GM12865 (cell line): ENCODE measurements around the gene EBF3.

Experiments
- DNase-seq: peaks from one replicate; pipeline ENCODE4 v3.0.0; 2010; ENCODE audit warnings: low read depth
- H3K4me3 ChIP-seq: 2 replicates; pipeline ENCODE4 v1.5.1; 2011; ENCODE audit warnings: mild to moderate bottlenecking, low read depth, low read length, control low read depth
- TF ChIP-seq, protein P1 (sequence below): IDR thresholded peaks from 2 replicates; pipeline ENCODE4 v1.5.1; 2011; ENCODE audit warnings: low read length, control low read depth, low read depth, inconsistent platforms; ENCODE audit not compliant: insufficient read depth; ENCODE audit errors: missing control alignments

The EBF3 gene

DNA sequence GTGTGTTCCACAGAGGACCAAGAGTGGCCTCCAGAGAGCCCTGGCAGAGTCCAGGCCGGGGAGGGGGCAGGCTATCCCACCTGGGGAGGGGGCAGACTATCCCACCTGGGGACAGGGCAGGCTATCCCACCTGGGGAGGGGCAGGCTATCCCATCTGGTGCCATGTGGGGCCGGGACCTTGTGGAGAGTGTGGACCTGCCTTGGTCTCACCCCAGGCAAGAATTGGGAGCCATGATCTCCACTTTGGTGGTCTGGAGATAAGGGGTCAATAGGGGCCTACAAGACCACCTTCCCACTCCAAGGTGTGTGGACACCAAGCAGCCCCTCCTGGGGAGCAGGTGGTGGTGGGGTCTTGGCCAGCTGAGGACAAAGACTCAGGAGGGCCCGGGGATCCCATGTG lies 138.2 kb downstream of the EBF3 start:
- TF ChIP-seq, protein P1, sequence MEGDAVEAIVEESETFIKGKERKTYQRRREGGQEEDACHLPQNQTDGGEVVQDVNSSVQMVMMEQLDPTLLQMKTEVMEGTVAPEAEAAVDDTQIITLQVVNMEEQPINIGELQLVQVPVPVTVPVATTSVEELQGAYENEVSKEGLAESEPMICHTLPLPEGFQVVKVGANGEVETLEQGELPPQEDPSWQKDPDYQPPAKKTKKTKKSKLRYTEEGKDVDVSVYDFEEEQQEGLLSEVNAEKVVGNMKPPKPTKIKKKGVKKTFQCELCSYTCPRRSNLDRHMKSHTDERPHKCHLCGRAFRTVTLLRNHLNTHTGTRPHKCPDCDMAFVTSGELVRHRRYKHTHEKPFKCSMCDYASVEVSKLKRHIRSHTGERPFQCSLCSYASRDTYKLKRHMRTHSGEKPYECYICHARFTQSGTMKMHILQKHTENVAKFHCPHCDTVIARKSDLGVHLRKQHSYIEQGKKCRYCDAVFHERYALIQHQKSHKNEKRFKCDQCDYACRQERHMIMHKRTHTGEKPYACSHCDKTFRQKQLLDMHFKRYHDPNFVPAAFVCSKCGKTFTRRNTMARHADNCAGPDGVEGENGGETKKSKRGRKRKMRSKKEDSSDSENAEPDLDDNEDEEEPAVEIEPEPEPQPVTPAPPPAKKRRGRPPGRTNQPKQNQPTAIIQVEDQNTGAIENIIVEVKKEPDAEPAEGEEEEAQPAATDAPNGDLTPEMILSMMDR, result no peak
- no peak for DNase-seq

DNA sequence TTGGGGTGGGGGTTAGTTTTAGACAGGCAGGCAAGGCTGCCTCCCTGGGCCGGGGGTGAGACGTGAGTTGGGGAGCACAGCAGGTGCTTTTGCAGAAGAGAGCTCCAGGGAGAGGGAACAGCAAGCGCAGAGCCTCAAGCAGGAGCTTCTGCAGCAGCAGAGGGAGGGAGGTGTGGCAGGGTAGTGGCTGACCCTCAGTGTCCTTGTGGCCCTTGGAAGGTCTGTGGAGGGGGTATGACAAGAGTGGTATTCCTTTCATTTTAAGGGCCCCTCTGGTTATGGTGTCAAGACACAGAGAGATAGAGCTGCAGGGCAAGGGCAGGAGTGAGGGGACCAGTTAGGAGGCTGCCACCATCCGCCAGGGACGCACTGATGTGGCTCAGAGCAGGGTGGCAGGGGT lies 138.9 kb downstream of the EBF3 start:
- no peak overlapping the region for H3K4me3 ChIP-seq
- TF ChIP-seq, protein P1, result no peak
- no peak for DNase-seq

More for the DNA sequence above, 138.2 kb downstream of the EBF3 start:
- no peak overlapping the region for H3K4me3 ChIP-seq

- DNase-seq, result no peak
- no peak overlapping the region for H3K4me3 ChIP-seq
- TF ChIP-seq, protein P1, result no peak
Measured at GRCh38 chr10:129820451-129820850, 143.6 kb downstream of the EBF3 start.

DNA sequence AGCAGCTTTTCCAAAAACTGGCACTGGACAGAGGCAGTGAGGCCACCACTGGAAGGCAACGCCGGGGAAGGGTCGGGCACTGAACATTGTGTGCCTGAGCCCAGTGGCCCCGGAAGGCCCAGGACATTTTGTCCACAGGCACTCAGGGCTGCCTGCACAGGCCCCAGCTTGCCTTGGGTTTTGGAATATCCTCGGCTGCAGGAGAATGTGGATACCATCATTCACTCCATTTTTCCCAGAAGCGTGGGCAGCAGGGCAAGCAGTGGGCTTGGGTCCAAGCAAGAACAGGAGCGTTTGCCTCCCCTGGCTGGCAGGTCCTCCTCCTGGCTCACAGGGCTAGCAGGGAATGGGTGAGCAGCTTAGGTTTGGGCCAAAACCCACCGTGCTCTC lies 147.4 kb downstream of the EBF3 start:
- TF ChIP-seq, protein P1, result no peak
- H3K4me3 ChIP-seq, result no peak overlapping the region
- no peak for DNase-seq

- TF ChIP-seq, protein P1, result no peak
- no peak for DNase-seq
Measured at GRCh38 chr10:129815898-129816655, 148.0 kb downstream of the EBF3 start.

GRCh38 chr10:129814681-129815646 lies 149.1 kb downstream of the EBF3 start:
- no peak for DNase-seq
- H3K4me3 ChIP-seq, result no peak overlapping the region
- TF ChIP-seq, protein P1, result no peak

More at GRCh38 chr10:129815898-129816655, 148.0 kb downstream of the EBF3 start:
- H3K4me3 ChIP-seq, result no peak overlapping the region
